ENCODE results near the gene LCN15. TPM values are rescaled to one million over a fixed set of nuclear protein-coding genes. Genes with fewer than 3 reads are reported as not detected.
"Not testable (repeated sequence)": the region's sequence is repeated elsewhere in the genome, so short reads cannot be mapped to it uniquely, and the experiment has no call there.

Gene LCN15
- total RNA-seq, 4 donors from 2014 or later = not detected

GRCh38 chr9:136769710-136770191, 5.4 kb upstream of the LCN15 start:
- TF ChIP-seq EP300 (IDR thresholded peaks at IDR 0.05) (no peak), CTCF (IDR thresholded peaks at IDR 0.05) (peak; percentile 19 to 57 (median 40)), POLR2A (IDR thresholded peaks at IDR 0.05) (no peak)
- H3K36me3 ChIP-seq = no peaks in the 10 kb centered on the region
- DNase-seq (ENCODE audit: low spot score in 2 of 2) = no peak
- no peak overlapping the region for H3K4me3 ChIP-seq
- H3K27ac ChIP-seq = no peak overlapping the region
- H3K4me1 ChIP-seq = peaks cover 0 to 4% (median 0%) of the 10 kb centered on the region in 4 donors
- H3K27me3 ChIP-seq = peaks cover 0 to 13% of the 10 kb centered on the region in 2 donors
- H3K9me3 ChIP-seq = peaks cover 0 to 7% (median 0%) of the 10 kb centered on the region in 4 donors
- WGBS, 2 donors = 17 to 22% methylated on average over 6 to 15 of the region's 16 CpGs

GRCh38 chr9:136766410-136767120, 2.2 kb upstream of the LCN15 start:
- 39 to 41% methylated on average over 18 of the region's 18 CpGs for WGBS, 2 donors
- DNase-seq (ENCODE audit: low spot score in 2 of 2) = peak in 1 of 2 donors; percentile 34
- peak in 3 of 5 experiments; percentile 19 to 27 (median 23) for TF ChIP-seq CTCF (IDR thresholded peaks at IDR 0.05)
- H3K27ac ChIP-seq, H3K36me3 ChIP-seq, H3K4me3 ChIP-seq, H3K9me3 ChIP-seq: not testable (repeated sequence)
- H3K27me3 ChIP-seq = peaks cover 0 to 43% of the 10 kb centered on the region in 2 donors
- H3K4me1 ChIP-seq = peaks cover 0 to 13% (median 0%) of the 10 kb centered on the region in 4 donors

GRCh38 chr9:136765745-136766409, 1.6 kb upstream of the LCN15 start:
- WGBS, 2 donors = 79 to 83% methylated on average over 14 of the region's 14 CpGs
- Histone ChIP-seq H3K27me3 (peaks cover 0 to 45% of the 10 kb centered on the region in 2 donors), H3K4me1 (peaks cover 0 to 17% (median 2%) of the 10 kb centered on the region in 4 donors)
- not testable (repeated sequence) for DNase-seq (ENCODE audit: low spot score in 2 of 2); H3K4me3 ChIP-seq; H3K27ac ChIP-seq; H3K36me3 ChIP-seq; H3K9me3 ChIP-seq

- no peaks in the 10 kb centered on the region for H3K9me3 ChIP-seq
- no peak for DNase-seq (ENCODE audit: low spot score in 2 of 2)
- no peak overlapping the region for H3K4me3 ChIP-seq
- peaks cover 0 to 52% of the 10 kb centered on the region in 2 donors for H3K27me3 ChIP-seq
- H3K36me3 ChIP-seq = no peaks in the 10 kb centered on the region
- peaks cover 0 to 23% (median 2%) of the 10 kb centered on the region in 4 donors for H3K4me1 ChIP-seq
- 76 to 92% methylated on average over 14 of the region's 14 CpGs for WGBS, 2 donors
- TF ChIP-seq CTCF (IDR thresholded peaks at IDR 0.05) (no peak), EP300 (IDR thresholded peaks at IDR 0.05) (no peak), POLR2A (IDR thresholded peaks at IDR 0.05) (no peak)
- no peak overlapping the region for H3K27ac ChIP-seq
Measured at GRCh38 chr9:136765041-136765440, 723 bp upstream of the LCN15 start.

- Histone ChIP-seq H3K27me3 (peaks cover 0 to 55% of the 10 kb centered on the region in 2 donors), H3K27ac (no peak overlapping the region), H3K36me3 (no peaks in the 10 kb centered on the region), H3K9me3 (no peaks in the 10 kb centered on the region), H3K4me3 (no peak overlapping the region), H3K4me1 (peaks cover 0 to 19% (median 2%) of the 10 kb centered on the region in 4 donors)
- WGBS, 2 donors = 82 to 83% methylated on average over 8 to 12 of the region's 14 CpGs
- TF ChIP-seq EP300 (IDR thresholded peaks at IDR 0.05) (no peak), CTCF (IDR thresholded peaks at IDR 0.05) (no peak), POLR2A (IDR thresholded peaks at IDR 0.05) (no peak)
- DNase-seq (ENCODE audit: low spot score in 2 of 2) = no peak
Measured at GRCh38 chr9:136763649-136764035, 676 bp downstream of the LCN15 start.

All from tibial nerve (tissue), 4 donors.